ENCODE measurements around the gene SEMA3A.

SEMA3A gene

DNA sequence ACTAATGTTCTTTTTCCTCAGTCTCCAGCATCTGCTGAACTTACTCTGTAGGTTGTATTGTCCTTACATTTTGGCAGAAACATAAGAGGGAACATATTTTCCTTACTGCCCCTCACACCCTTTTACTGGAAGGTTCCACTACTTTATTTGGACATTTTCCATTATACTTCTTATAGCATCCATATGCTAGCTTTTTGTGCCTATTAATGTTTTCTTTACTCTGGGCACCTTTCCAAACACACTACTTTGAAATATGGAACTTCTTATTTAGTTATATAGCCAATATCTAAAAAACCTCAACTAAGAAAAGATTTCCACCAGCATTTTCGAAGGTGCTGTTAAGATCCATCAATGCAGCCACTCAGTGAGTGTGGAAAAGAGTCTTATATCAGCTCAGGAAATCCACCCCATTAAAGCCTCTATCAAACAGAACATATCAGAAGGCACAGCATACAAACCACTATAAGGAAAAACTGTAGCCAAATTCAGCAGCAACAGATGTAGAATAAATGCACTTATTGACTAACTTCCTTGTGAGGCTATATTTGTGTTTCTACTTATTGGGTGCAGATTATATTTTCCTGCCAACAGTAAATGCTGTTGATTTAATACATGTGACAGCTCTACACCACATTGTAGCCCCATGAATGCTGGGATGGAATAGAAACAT lies 273.2 kb downstream of the SEMA3A start:
- DNase-seq, result no peak

DNA sequence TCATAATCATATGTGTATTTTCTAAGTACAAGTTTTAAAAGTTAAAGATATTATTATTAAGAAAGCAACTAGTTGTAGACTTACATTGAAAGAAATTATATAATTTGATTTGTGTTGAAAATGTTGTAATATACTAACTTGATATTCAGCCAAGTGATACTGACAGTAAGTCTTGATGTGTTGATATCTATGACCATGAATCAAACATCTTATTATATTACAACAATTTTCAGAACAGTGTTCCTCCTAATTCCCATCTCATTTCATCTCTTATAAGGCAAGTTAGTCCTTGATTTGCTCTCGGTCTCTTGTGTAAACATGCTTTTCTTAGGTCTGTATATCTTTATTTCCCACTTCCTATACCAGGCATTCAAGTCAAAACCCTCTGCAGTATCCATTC lies 276.4 kb downstream of the SEMA3A start:
- DNase-seq, result no peak

DNA sequence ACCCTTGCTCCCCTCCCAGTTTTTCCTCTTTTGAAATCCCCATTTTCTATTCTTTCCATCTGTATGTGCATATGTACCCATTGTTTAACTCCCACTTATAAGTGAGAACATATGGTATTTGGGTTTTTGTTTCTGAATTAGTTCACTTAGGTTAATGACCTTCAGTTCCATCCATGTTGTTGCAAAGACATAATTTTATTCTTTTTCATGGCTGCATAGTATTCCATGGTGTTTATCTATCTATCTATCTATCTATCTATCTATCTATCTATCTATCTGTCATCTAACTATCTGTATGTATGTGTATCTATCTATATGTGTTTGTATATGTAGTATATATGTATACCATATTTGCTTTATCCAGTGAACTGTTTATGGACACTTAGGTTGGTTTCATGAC lies 281.4 kb downstream of the SEMA3A start:
- no peak for DNase-seq

DNA sequence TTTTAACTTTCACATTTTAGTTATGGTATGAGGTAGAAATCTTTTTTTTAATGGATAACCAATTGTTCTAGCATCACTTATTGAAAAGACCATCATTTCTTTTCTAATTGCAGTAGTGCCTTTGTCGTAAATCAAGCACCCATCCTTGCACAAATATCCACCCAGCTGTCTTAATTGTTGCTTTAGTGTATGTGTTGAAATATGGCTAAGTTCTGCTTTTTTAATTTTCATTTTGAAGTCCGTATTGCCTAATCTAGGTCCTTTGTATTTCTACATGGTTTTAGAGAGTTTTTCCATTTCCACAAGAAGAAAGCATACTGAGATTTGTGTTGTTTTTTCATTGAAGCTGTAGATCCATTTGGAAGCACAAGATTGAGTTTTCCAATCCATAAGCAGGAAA lies 286.1 kb downstream of the SEMA3A start:
- DNase-seq, result no peak
